Neural crest cell (in vitro differentiated cells): Measurements from ENCODE around the gene TRAF2. TPM values are rescaled to one million over a fixed set of nuclear protein-coding genes. Genes with fewer than 3 reads are reported as not detected.

ENCODE experiments used
- DNase-seq: peaks from one replicate; pipeline ENCODE4 v3.0.0; 2021; ENCODE audit warnings: low read depth, mixed read lengths, low spot score
- H3K27ac Mint-ChIP-seq: one replicate; pipeline ENCODE4 v1.8.0; 2021; ENCODE audit warnings: mild to moderate bottlenecking, mixed read lengths; ENCODE audit not compliant: unreplicated experiment
- H3K27me3 Mint-ChIP-seq: 2 replicates; pipeline ENCODE4 v1.8.0; 2021; ENCODE audit warnings: low read depth, mild to moderate bottlenecking, mixed read lengths
- H3K36me3 Mint-ChIP-seq: 2 replicates; pipeline ENCODE4 v1.8.0; 2021; ENCODE audit warnings: low read depth, mild to moderate bottlenecking, mixed read lengths
- H3K4me1 Mint-ChIP-seq: 2 replicates; pipeline ENCODE4 v1.8.0; 2021; ENCODE audit warnings: mixed read lengths
- H3K4me3 Mint-ChIP-seq: one replicate; pipeline ENCODE4 v1.8.0; 2021; ENCODE audit warnings: mild to moderate bottlenecking, mixed read lengths
- H3K9me3 Mint-ChIP-seq: 2 replicates; pipeline ENCODE4 v1.8.0; 2021; ENCODE audit warnings: mixed read lengths
- CTCF ChIP-seq: fragments of 200-600 bp; sonication (generic); conservative IDR thresholded peaks from 2 replicates; pipeline ENCODE4 v1.5.0; 2021; ENCODE audit warnings: antibody characterized with exemption, mild to moderate bottlenecking
- total RNA-seq: library from RNA; stranded (reverse); gene quantifications from 2 replicates; pipeline ENCODE4 v1.2.1, GENCODE V29; 2021

TRAF2 gene
- total RNA-seq, 1 donor from 2014 or later, result 30.1 TPM

- H3K9me3 Mint-ChIP-seq, result no peaks in the 10 kb centered on the region
- H3K27ac Mint-ChIP-seq, result peak overlapping the region; percentile 69
- peaks cover 7% of the 10 kb centered on the region for H3K4me1 Mint-ChIP-seq
- no peaks in the 10 kb centered on the region for H3K27me3 Mint-ChIP-seq
- DNase-seq, result peak; percentile 47
- TF ChIP-seq CTCF, result no peak
- H3K36me3 Mint-ChIP-seq, result no peaks in the 10 kb centered on the region
- peak overlapping the region; percentile 91 for H3K4me3 Mint-ChIP-seq
Observed at GRCh38 chr9:136886610-136887597, 588 bp downstream of the TRAF2 start.

GRCh38 chr9:136888454-136888853, 2.1 kb downstream of the TRAF2 start:
- no peak overlapping the region for H3K27ac Mint-ChIP-seq
- H3K9me3 Mint-ChIP-seq, result no peaks in the 10 kb centered on the region
- no peak for TF ChIP-seq CTCF

GRCh38 chr9:136889858-136890257, 3.5 kb downstream of the TRAF2 start:
- peaks cover 7% of the 10 kb centered on the region for H3K4me1 Mint-ChIP-seq
- no peak overlapping the region for H3K4me3 Mint-ChIP-seq

More at GRCh38 chr9:136888454-136888853, 2.1 kb downstream of the TRAF2 start:
- Mint-ChIP-seq H3K36me3 (no peaks in the 10 kb centered on the region), H3K27me3 (no peaks in the 10 kb centered on the region), H3K4me1 (peaks cover 7% of the 10 kb centered on the region), H3K4me3 (no peak overlapping the region)
- no peak for DNase-seq

GRCh38 chr9:136890661-136891060, 4.3 kb downstream of the TRAF2 start:
- no peaks in the 10 kb centered on the region for H3K36me3 Mint-ChIP-seq
- H3K27ac Mint-ChIP-seq, result no peak overlapping the region
- H3K4me3 Mint-ChIP-seq, result no peak overlapping the region
- peaks cover 7% of the 10 kb centered on the region for H3K4me1 Mint-ChIP-seq
- DNase-seq, result no peak
- no peaks in the 10 kb centered on the region for H3K9me3 Mint-ChIP-seq
- H3K27me3 Mint-ChIP-seq, result no peaks in the 10 kb centered on the region
- no peak for TF ChIP-seq CTCF

More at GRCh38 chr9:136889858-136890257, 3.5 kb downstream of the TRAF2 start:
- Mint-ChIP-seq H3K27ac (no peak overlapping the region), H3K27me3 (no peaks in the 10 kb centered on the region), H3K36me3 (no peaks in the 10 kb centered on the region), H3K9me3 (no peaks in the 10 kb centered on the region)
- no peak for DNase-seq
- TF ChIP-seq CTCF, result no peak

- Mint-ChIP-seq H3K27ac (no peak overlapping the region), H3K27me3 (no peaks in the 10 kb centered on the region), H3K36me3 (no peaks in the 10 kb centered on the region), H3K4me3 (no peak overlapping the region), H3K4me1 (no peaks in the 10 kb centered on the region), H3K9me3 (no peaks in the 10 kb centered on the region)
- DNase-seq, result no peak
- TF ChIP-seq CTCF, result no peak
Observed at GRCh38 chr9:136896027-136896426, 9.7 kb downstream of the TRAF2 start.
